H1 (cell line): ENCODE results near the gene CAMK2B. TPM values are rescaled to one million over a fixed set of nuclear protein-coding genes. Genes with fewer than 3 reads are reported as not detected.
A peak's percentile ranks its signal among the peaks of the same experiment; 100 is the strongest.

Experiments used
- CTCF ChIA-PET: fragments of 300-600 bp; sonication (Branson Sonifier 250); formaldehyde crosslinking; loops from one replicate; lab custom pipeline; 2021; ENCODE audit not compliant: partially characterized antibody; lab: Charles Lee
- POLR2A ChIA-PET: fragments of 300-600 bp; sonication (Branson Sonifier 250); formaldehyde crosslinking; loops from one replicate; lab custom pipeline; 2021; ENCODE audit warnings: inconsistent platforms; ENCODE audit not compliant: partially characterized antibody; lab: Charles Lee
- DNase-seq, 2 experiments: peaks; one replicate each; pipeline versions ENCODE4 v3.0.0 to v3.0.0-alpha.2; 2010 to 2022; ENCODE audit warnings: low spot score in 2 of 2, low read depth in 1 of 2, mixed read lengths in 1 of 2
- FAIRE-seq: peaks from 2 replicates; lab custom pipeline; 2011; peaks lifted over from hg19 to GRCh38; lab: Jason Lieb, UNC
- H2AFZ ChIP-seq: 2 replicates; pipeline ENCODE4 v1.8.1; 2012; ENCODE audit warnings: low read length, inconsistent platforms
- H2AK5ac ChIP-seq: 2 replicates; pipeline ENCODE4 v1.6.1; 2013; ENCODE audit warnings: low read depth, low read length
- H2BK120ac ChIP-seq: replicated peaks from 2 replicates; pipeline ENCODE3; 2013; ENCODE audit warnings: low read depth, low read length, inconsistent platforms
- H2BK12ac ChIP-seq: 2 replicates; pipeline ENCODE4 v1.6.1; 2013; ENCODE audit warnings: low read depth, low read length
- H2BK15ac ChIP-seq: 2 replicates; pipeline ENCODE4 v1.6.1; 2013; ENCODE audit warnings: low read length
- H2BK20ac ChIP-seq: 2 replicates; pipeline ENCODE4 v1.6.1; 2013; ENCODE audit warnings: low read length
- H2BK5ac ChIP-seq: 2 replicates; pipeline ENCODE4 v1.6.1; 2013; ENCODE audit warnings: low read depth, low read length
- H3K14ac ChIP-seq: 2 replicates; pipeline ENCODE4 v1.6.1; 2013; ENCODE audit warnings: inconsistent platforms; ENCODE audit not compliant: insufficient read length
- H3K18ac ChIP-seq: 2 replicates; pipeline ENCODE4 v1.6.1; 2013; ENCODE audit warnings: low read length; ENCODE audit errors: extremely low read depth
- H3K23ac ChIP-seq: 2 replicates; pipeline ENCODE4 v1.6.1; 2013; ENCODE audit warnings: inconsistent platforms; ENCODE audit not compliant: insufficient read length
- H3K23me2 ChIP-seq: 2 replicates; pipeline ENCODE4 v1.6.1; 2013; ENCODE audit warnings: low read depth, low read length
- H3K27ac ChIP-seq: 2 replicates; pipeline ENCODE4 v1.6.1; 2011; ENCODE audit warnings: low read depth, low read length, inconsistent platforms
- H3K27me3 ChIP-seq, 4 experiments: replicated peaks in 1 of 4; 1 replicate in 1 of 4; 2 replicates in 3 of 4; pipeline versions ENCODE4 v1.6.1 to v1.8.1; 2011 to 2013; ENCODE audit warnings: low read length in 3 of 4, mild to moderate bottlenecking in 3 of 4, inconsistent platforms in 2 of 4, mixed read lengths in 2 of 4, moderate library complexity in 1 of 4; ENCODE audit not compliant: control insufficient read depth in 3 of 4, insufficient read depth in 3 of 4; ENCODE audit errors: extremely low read depth in 1 of 4
- H3K36me3 ChIP-seq, 4 experiments: 2 replicates each; pipeline versions ENCODE4 v1.6.1 to v1.8.1; 2011 to 2013; ENCODE audit warnings: mild to moderate bottlenecking in 4 of 4, low read length in 3 of 4, moderate library complexity in 2 of 4, control low read depth in 1 of 4, inconsistent platforms in 1 of 4; ENCODE audit not compliant: insufficient read depth in 4 of 4, control insufficient read depth in 2 of 4
- H3K4ac ChIP-seq: replicated peaks from 2 replicates; pipeline ENCODE3; 2013; ENCODE audit warnings: low read length, low read depth, mixed read lengths, inconsistent platforms; ENCODE audit not compliant: insufficient read length
- H3K4me1 ChIP-seq, 4 experiments: replicated peaks in 1 of 4; 1 replicate in 1 of 4; 2 replicates in 3 of 4; pipeline versions ENCODE4 v1.6.1 to v1.8.1; 2011 to 2013; ENCODE audit warnings: low read length in 3 of 4, inconsistent platforms in 2 of 4, mixed read lengths in 1 of 4; ENCODE audit not compliant: insufficient read depth in 4 of 4, control insufficient read depth in 3 of 4
- H3K4me2 ChIP-seq, 2 experiments: 2 replicates each; pipeline versions ENCODE4 v1.6.1 to v1.8.1; 2011 to 2013; ENCODE audit warnings: low read depth in 2 of 2, low read length in 2 of 2, control low read depth in 1 of 2, inconsistent platforms in 1 of 2, mild to moderate bottlenecking in 1 of 2; ENCODE audit not compliant: insufficient read depth in 1 of 2
- H3K4me3 ChIP-seq, 4 experiments: fragments of 200-600, 300-600 bp in 1 of 4; sonication (generic), shearing (Covaris generic), sonication (Bioruptor Twin) in 1 of 4; 2 replicates each; pipeline versions ENCODE4 v1.5.1 to v1.8.1; 2011 to 2016; ENCODE audit warnings: low read length in 4 of 4, low read depth in 3 of 4, control low read depth in 2 of 4, inconsistent platforms in 2 of 4, mild to moderate bottlenecking in 2 of 4, mixed read lengths in 1 of 4, moderate library complexity in 1 of 4; ENCODE audit not compliant: insufficient read depth in 2 of 4; ENCODE audit errors: extremely low read depth in 1 of 4
- H3K56ac ChIP-seq: replicated peaks from 2 replicates; pipeline ENCODE3; 2013; ENCODE audit warnings: low read depth, mild to moderate bottlenecking, mixed read lengths, low read length, inconsistent platforms; ENCODE audit not compliant: insufficient read length
- H3K79me1 ChIP-seq: 2 replicates; pipeline ENCODE4 v1.6.1; 2013; ENCODE audit warnings: low read depth, low read length, control low read depth
- H3K79me2 ChIP-seq, 2 experiments: 2 replicates each; pipeline versions ENCODE4 v1.6.1 to v1.8.1; 2012 to 2013; ENCODE audit warnings: low read length in 2 of 2, mild to moderate bottlenecking in 2 of 2, inconsistent platforms in 1 of 2; ENCODE audit not compliant: insufficient read depth in 2 of 2, control insufficient read depth in 1 of 2
- H3K9ac ChIP-seq, 4 experiments: replicated peaks in 1 of 4; 1 replicate in 1 of 4; 2 replicates in 3 of 4; pipeline versions ENCODE4 v1.6.1 to v1.8.1; 2011 to 2013; ENCODE audit warnings: low read depth in 3 of 4, low read length in 3 of 4, control low read depth in 2 of 4, mild to moderate bottlenecking in 2 of 4, moderate library complexity in 2 of 4, inconsistent platforms in 1 of 4; ENCODE audit errors: extremely low read depth in 1 of 4
- H3K9me3 ChIP-seq, 2 experiments: 2 replicates each; pipeline versions ENCODE4 v1.6.1 to v1.8.1; 2012 to 2013; ENCODE audit warnings: mild to moderate bottlenecking in 2 of 2, moderate library complexity in 2 of 2, control low read depth in 1 of 2, inconsistent platforms in 1 of 2, low read depth in 1 of 2, low read length in 1 of 2, mixed read lengths in 1 of 2; ENCODE audit not compliant: insufficient read depth in 2 of 2
- H4K20me1 ChIP-seq, 2 experiments: replicated peaks in 1 of 2; 2 replicates each; pipeline versions ENCODE3 to v1.8.1; 2011 to 2013; ENCODE audit warnings: inconsistent platforms in 2 of 2, low read length in 2 of 2, mild to moderate bottlenecking in 1 of 2; ENCODE audit not compliant: insufficient read depth in 2 of 2, control insufficient read depth in 1 of 2
- H4K5ac ChIP-seq: 2 replicates; pipeline ENCODE4 v1.6.1; 2013; ENCODE audit warnings: low read length, low read depth, mixed read lengths, inconsistent platforms; ENCODE audit not compliant: insufficient read length
- H4K8ac ChIP-seq: 2 replicates; pipeline ENCODE4 v1.8.0; 2013; ENCODE audit warnings: mild to moderate bottlenecking, moderate library complexity, low read length, inconsistent platforms; ENCODE audit not compliant: insufficient read depth; ENCODE audit errors: extremely low read depth
- H4K91ac ChIP-seq: replicated peaks from 2 replicates; pipeline ENCODE3; 2013; ENCODE audit warnings: low read length, mixed read lengths, inconsistent platforms; ENCODE audit not compliant: insufficient read length
- SIRT6 ChIP-seq: IDR thresholded peaks from one replicate; pipeline ENCODE4 v1.7.1; 2012; ENCODE audit warnings: low read length, inconsistent platforms
- TEAD4 ChIP-seq: IDR thresholded peaks from 2 replicates; pipeline ENCODE4 v1.6.1; 2012; ENCODE audit warnings: low read depth, low read length, inconsistent platforms, mixed read lengths
- WGBS, 2 experiments: shearing (Covaris generic) in 1 of 2; methylation state at CpG; one replicate each; pipeline versions ENCODE4 v1.1.6 to v1.1.7; 2013 to 2015; ENCODE audit warnings: low lambda C conversion rate in 2 of 2, mixed read lengths in 2 of 2, inconsistent platforms in 1 of 2, low coverage in 1 of 2, missing lambda C conversion rate in 1 of 2; ENCODE audit not compliant: insufficient replicate concordance in 2 of 2, insufficient coverage in 1 of 2, insufficient read length in 1 of 2; ENCODE audit errors: extremely low coverage in 1 of 2, missing lambda C conversion rate in 1 of 2; 5-methylcytosine and 5-hydroxymethylcytosine counted together
- polyA plus RNA-seq, 7 experiments: library from polyadenylated mRNA; depleted of rRNA in 3 of 7; stranded (reverse) in 5 of 7; unstranded in 2 of 7; fragments of >200 nt in 5 of 7; fragments of 200-250 nt in 2 of 7; gene quantifications; 1 replicate in 5 of 7; 2 replicates in 1 of 7; 4 replicates in 1 of 7; pipeline versions ENCODE4 v1.2.1 to v1.2.3, GENCODE V29; 2011 to 2013; ENCODE audit warnings: missing spikeins in 2 of 7, mixed read lengths in 2 of 7
- total RNA-seq: library from RNA; stranded (reverse); fragmentation: NEBNext Ultra II Directional; extraction: Animal tissue kit (Norgen Biotek cat#: 25700); gene quantifications from 2 replicates; pipeline ENCODE4 v1.2.1, GENCODE V29; 2021

The CAMK2B gene
- total and polyA plus RNA-seq, 2 of the 8 experiments (the other 6 are each of a cell fraction or from before 2014, with no cell fraction given): 0.05 to 0.15 TPM

DNA sequence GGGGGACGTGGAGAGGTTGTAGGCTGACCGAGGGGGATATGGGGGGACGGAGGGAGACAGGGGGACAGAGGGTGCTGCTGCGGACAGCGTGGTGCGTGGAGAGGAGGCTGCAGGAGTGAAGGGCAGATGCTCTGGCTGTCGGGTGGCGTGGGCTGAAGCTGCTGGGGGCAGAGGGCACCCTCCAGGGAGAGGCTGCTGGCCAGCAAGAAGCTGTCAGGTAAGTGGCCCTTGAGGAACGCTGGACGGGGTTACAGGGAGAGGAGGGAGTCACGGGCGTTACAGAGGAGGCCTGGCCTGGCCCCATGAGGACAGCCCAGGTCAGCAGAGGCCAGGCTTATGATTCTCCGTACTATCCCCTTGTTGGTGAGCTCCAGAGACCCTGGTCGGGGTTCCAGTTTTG lies 97.5 kb downstream of the CAMK2B start:
- WGBS, 2 experiments: 83% methylated on average over 7 of the region's 14 CpGs; no CpG with 5 or more reads in 1 of the 2 experiments
- POLR2A ChIA-PET: interaction anchor here (0.6 kb wide), 1 partner anchor 226 kb away, joined by 3 read pairs; no protein-coding TSS in a partner anchor
- TF ChIP-seq TEAD4 (no peak), SIRT6 (no peak)

More for the DNA sequence above, 97.5 kb downstream of the CAMK2B start:
- H3K23me2 ChIP-seq: no peaks in the 10 kb centered on the region; the same call in 1 of the 2 replicates
- no peak overlapping the region for H3K18ac ChIP-seq
- H2BK12ac ChIP-seq: no peak overlapping the region
- H4K91ac ChIP-seq: no peak overlapping the region
- no peak overlapping the region for H2BK20ac ChIP-seq
- H2BK5ac ChIP-seq: no peak overlapping the region
- H3K4ac ChIP-seq: no peak overlapping the region
- no peaks in the 10 kb centered on the region for H3K9me3 ChIP-seq
- FAIRE-seq: no peak
- CTCF ChIA-PET: interaction anchor here (0.7 to 1.8 kb wide), 5 partner anchors 9 to 120 kb away, joined by 3 to 8 read pairs (median 3); no protein-coding TSS in a partner anchor
- peaks cover 0 to 13% (median 1%) of the 10 kb centered on the region in 4 experiments; a peak in 3 of 7 replicates for H3K4me1 ChIP-seq
- no peak overlapping the region for H4K5ac ChIP-seq
- no peak overlapping the region for H3K4me3 ChIP-seq
- no peak overlapping the region for H3K14ac ChIP-seq
- H2BK120ac ChIP-seq: no peak overlapping the region
- no peaks in the 10 kb centered on the region for H4K20me1 ChIP-seq
- no peaks in the 10 kb centered on the region for H3K36me3 ChIP-seq
- peak overlapping the region; percentile 51; the same call in 1 of the 2 replicates for H4K8ac ChIP-seq
- H2BK15ac ChIP-seq: no peak overlapping the region
- H3K4me2 ChIP-seq: no peak overlapping the region
- no peak overlapping the region for H2AFZ ChIP-seq
- no peak overlapping the region for H3K56ac ChIP-seq
- DNase-seq: no peak
- no peak overlapping the region for H3K9ac ChIP-seq
- H3K23ac ChIP-seq: no peak overlapping the region
- no peaks in the 10 kb centered on the region for H3K79me2 ChIP-seq
- no peak overlapping the region for H3K27ac ChIP-seq
- H3K79me1 ChIP-seq: no peaks in the 10 kb centered on the region
- H2AK5ac ChIP-seq: no peak overlapping the region
- H3K27me3 ChIP-seq: no peaks in the 10 kb centered on the region
